GM23338 (cell line): ENCODE measurements around the gene ADAMTS17. TPM values are rescaled to one million over a fixed set of nuclear protein-coding genes. Genes with fewer than 3 reads are reported as not detected.

Source experiments
- ATAC-seq: fragments of 200-7000 bp; cut with Tn5 transposase; 3 replicates; pipeline ENCODE4 v1.9.1; 2020
- DNase-seq: peaks from one replicate; pipeline ENCODE4 v3.0.0-alpha.2; 2015; ENCODE audit warnings: low spot score
- H2AFZ ChIP-seq: fragments of 200-600 bp; sonication (generic); 2 replicates; pipeline ENCODE4 v1.8.0; 2016; ENCODE audit warnings: antibody characterized with exemption, mild to moderate bottlenecking, moderate library complexity
- H3F3A ChIP-seq: fragments of 200-600 bp; sonication (generic); replicated peaks from 2 replicates; pipeline ENCODE4 v1.8.0; 2017; ENCODE audit warnings: antibody characterized with exemption, mixed run types, low read depth
- H3K27ac ChIP-seq: fragments of 200-600 bp; sonication (generic); 2 replicates; pipeline ENCODE4 v1.6.1; 2016; ENCODE audit warnings: low read depth
- H3K27me3 ChIP-seq: fragments of 200-600 bp; sonication (generic); 2 replicates; pipeline ENCODE4 v1.8.0; 2016; ENCODE audit warnings: mild to moderate bottlenecking, mixed run types, moderate library complexity; ENCODE audit not compliant: insufficient read depth
- H3K36me3 ChIP-seq: fragments of 200-600 bp; sonication (generic); 2 replicates; pipeline ENCODE4 v1.8.0; 2016; ENCODE audit warnings: mild to moderate bottlenecking; ENCODE audit not compliant: insufficient read depth
- H3K4me1 ChIP-seq: fragments of 200-600 bp; sonication (generic); 2 replicates; pipeline ENCODE4 v1.8.0; 2016; ENCODE audit warnings: mild to moderate bottlenecking, moderate library complexity; ENCODE audit not compliant: insufficient read depth
- H3K4me2 ChIP-seq: fragments of 200-600 bp; sonication (generic); 2 replicates; pipeline ENCODE4 v1.7.1; 2017; ENCODE audit warnings: mixed run types
- H3K4me3 ChIP-seq: fragments of 200-600 bp; sonication (generic); 2 replicates; pipeline ENCODE4 v1.6.1; 2016; ENCODE audit warnings: mixed run types
- H3K79me2 ChIP-seq: fragments of 200-600 bp; sonication (generic); replicated peaks from 2 replicates; pipeline ENCODE4 v1.8.0; 2017; ENCODE audit warnings: mild to moderate bottlenecking; ENCODE audit not compliant: insufficient read depth
- H3K9me2 ChIP-seq: fragments of 200-600 bp; sonication (generic); 2 replicates; pipeline ENCODE4 v1.8.0; 2017; ENCODE audit not compliant: insufficient read depth
- H4K20me1 ChIP-seq: fragments of 200-600 bp; sonication (generic); replicated peaks from 2 replicates; pipeline ENCODE4 v1.8.0; 2017; ENCODE audit warnings: mild to moderate bottlenecking; ENCODE audit not compliant: insufficient read depth
- H3K27ac Mint-ChIP-seq: 2 replicates; pipeline ENCODE4 v1.8.0; 2020; ENCODE audit warnings: inconsistent platforms, mild to moderate bottlenecking, moderate library complexity, mixed read lengths
- H3K27me3 Mint-ChIP-seq: 3 replicates; pipeline ENCODE4 v1.8.0; 2022; ENCODE audit warnings: low read depth, mild to moderate bottlenecking, moderate library complexity, mixed read lengths, inconsistent platforms; ENCODE audit not compliant: insufficient read depth, poor library complexity
- H3K36me3 Mint-ChIP-seq: 3 replicates; pipeline ENCODE4 v1.8.0; 2021; ENCODE audit warnings: low read depth, mild to moderate bottlenecking, inconsistent platforms, moderate library complexity, mixed read lengths
- H3K4me1 Mint-ChIP-seq: 3 replicates; pipeline ENCODE4 v1.8.0; 2020; ENCODE audit warnings: mild to moderate bottlenecking, inconsistent platforms, mixed read lengths
- H3K4me3 Mint-ChIP-seq: 3 replicates; pipeline ENCODE4 v1.8.0; 2021; ENCODE audit warnings: moderate library complexity, mild to moderate bottlenecking, inconsistent platforms, mixed read lengths
- H3K9me3 Mint-ChIP-seq: 3 replicates; pipeline ENCODE4 v1.8.0; 2020; ENCODE audit warnings: moderate library complexity, mild to moderate bottlenecking, inconsistent platforms, mixed read lengths
- CREB1 ChIP-seq: fragments of 250-450 bp; sonication (Bioruptor Pico); IDR thresholded peaks from 2 replicates; pipeline ENCODE4 v1.5.0; 2020; ENCODE audit warnings: low read depth, mild to moderate bottlenecking, moderate library complexity
- ETS1 ChIP-seq: IDR thresholded peaks from 2 replicates; pipeline ENCODE4 v1.6.1; 2016; ENCODE audit warnings: antibody characterized with exemption
- EZH2 ChIP-seq: fragments of 200-600 bp; sonication (generic); IDR thresholded peaks from one replicate; pipeline ENCODE4 v1.8.0; 2017; ENCODE audit warnings: antibody characterized with exemption, mild to moderate bottlenecking, low read depth; ENCODE audit not compliant: unreplicated experiment
- EZH2phosphoT487 ChIP-seq: fragments of 200-600 bp; sonication (generic); IDR thresholded peaks from one replicate; pipeline ENCODE4 v1.8.1; 2018; ENCODE audit warnings: antibody characterized with exemption; ENCODE audit not compliant: unreplicated experiment
- JUNB ChIP-seq: IDR thresholded peaks from one replicate; pipeline ENCODE4 v1.6.1; 2016; ENCODE audit warnings: antibody characterized with exemption; ENCODE audit not compliant: unreplicated experiment
- NANOG ChIP-seq: IDR thresholded peaks from 2 replicates; pipeline ENCODE4 v1.6.1; 2016; ENCODE audit warnings: antibody characterized with exemption, borderline replicate concordance
- POLR2AphosphoS5 ChIP-seq: IDR thresholded peaks from 2 replicates; pipeline ENCODE4 v1.6.1; 2016; ENCODE audit warnings: antibody characterized with exemption, low read depth
- ZNF114 ChIP-seq: fragments of 250-450 bp; sonication (Bioruptor Pico); IDR thresholded peaks from 2 replicates; pipeline ENCODE4 v1.5.0; 2020; ENCODE audit warnings: mild to moderate bottlenecking, moderate library complexity
- ZNF331 ChIP-seq: fragments of 250-450 bp; sonication (Bioruptor Pico); IDR thresholded peaks from 2 replicates; pipeline ENCODE4 v1.5.0; 2020; ENCODE audit warnings: low read depth, mild to moderate bottlenecking, moderate library complexity
- polyA plus RNA-seq: library from polyadenylated mRNA; unstranded; fragments of >200 nt; fragmentation: Nextera tagmentation; extraction: Ambion mirVana; gene quantifications from 2 replicates; pipeline ENCODE4 v1.2.1, GENCODE V29; 2016
- total RNA-seq: library from RNA; depleted of rRNA; stranded (reverse); fragments of >200 nt; shearing (Covaris generic); gene quantifications from 2 replicates; pipeline ENCODE4 v1.2.3, GENCODE V29; 2014
- TF ChIP-seq, protein P1 (sequence below): IDR thresholded peaks from one replicate; pipeline ENCODE4 v1.6.1; 2018; ENCODE audit warnings: antibody characterized with exemption; ENCODE audit not compliant: unreplicated experiment
- TF ChIP-seq, protein P2 (sequence below), 2 experiments: fragments of 200-600 bp in 1 of 2; sonication (generic) in 1 of 2; conservative IDR thresholded peaks; 2 replicates each; pipeline versions ENCODE4 v1.5.1 to v1.6.1; 2016 to 2017; ENCODE audit warnings: antibody characterized with exemption in 2 of 2, low read depth in 2 of 2, mild to moderate bottlenecking in 2 of 2, moderate library complexity in 1 of 2

ADAMTS17 gene
- total and polyA plus RNA-seq, 2 experiments from 2014 or later = 0.60 to 3.8 TPM

DNA sequence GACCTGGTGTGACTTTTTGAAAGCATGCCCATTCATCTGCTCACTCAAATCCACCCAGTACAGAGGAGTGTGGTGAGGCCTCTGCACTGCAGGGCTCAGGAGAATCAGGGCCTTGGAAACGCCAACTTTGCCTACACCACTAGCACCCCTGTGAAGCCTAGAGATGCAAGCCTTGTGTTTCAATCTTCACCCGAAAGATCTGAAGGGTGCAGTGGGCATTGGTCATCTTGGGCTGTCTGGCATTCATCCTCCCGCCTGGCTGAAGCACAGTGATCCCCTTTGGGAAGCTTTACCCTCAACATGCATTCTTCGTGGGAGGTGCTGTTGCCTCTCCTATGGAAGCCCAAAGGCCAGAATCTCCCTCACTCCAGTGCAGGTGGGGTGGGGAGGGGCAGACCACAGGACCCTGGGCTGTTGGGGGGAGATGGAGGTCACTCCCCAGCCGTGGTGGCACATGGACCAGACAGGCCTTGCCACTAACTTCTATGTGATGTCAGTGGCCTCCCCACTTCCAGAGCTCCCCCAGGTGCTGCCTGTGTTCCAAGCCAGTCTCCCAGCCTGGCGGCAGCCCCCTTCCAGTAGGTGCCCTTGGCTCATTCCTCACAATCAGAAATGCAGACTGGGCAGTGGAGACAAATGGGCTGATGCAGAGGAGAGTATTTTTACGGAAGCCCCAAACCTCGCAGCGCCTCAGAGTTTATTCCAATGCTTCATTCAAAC is 92.5 kb downstream of the ADAMTS17 start:
- peaks cover 12% of the 10 kb centered on the region for H3K27me3 Mint-ChIP-seq
- TF ChIP-seq CREB1 (CRISPR knock-in tag) (no peak), ETS1 (no peak), ZNF114 (no peak), JUNB (no peak)
- TF ChIP-seq, protein P1, sequence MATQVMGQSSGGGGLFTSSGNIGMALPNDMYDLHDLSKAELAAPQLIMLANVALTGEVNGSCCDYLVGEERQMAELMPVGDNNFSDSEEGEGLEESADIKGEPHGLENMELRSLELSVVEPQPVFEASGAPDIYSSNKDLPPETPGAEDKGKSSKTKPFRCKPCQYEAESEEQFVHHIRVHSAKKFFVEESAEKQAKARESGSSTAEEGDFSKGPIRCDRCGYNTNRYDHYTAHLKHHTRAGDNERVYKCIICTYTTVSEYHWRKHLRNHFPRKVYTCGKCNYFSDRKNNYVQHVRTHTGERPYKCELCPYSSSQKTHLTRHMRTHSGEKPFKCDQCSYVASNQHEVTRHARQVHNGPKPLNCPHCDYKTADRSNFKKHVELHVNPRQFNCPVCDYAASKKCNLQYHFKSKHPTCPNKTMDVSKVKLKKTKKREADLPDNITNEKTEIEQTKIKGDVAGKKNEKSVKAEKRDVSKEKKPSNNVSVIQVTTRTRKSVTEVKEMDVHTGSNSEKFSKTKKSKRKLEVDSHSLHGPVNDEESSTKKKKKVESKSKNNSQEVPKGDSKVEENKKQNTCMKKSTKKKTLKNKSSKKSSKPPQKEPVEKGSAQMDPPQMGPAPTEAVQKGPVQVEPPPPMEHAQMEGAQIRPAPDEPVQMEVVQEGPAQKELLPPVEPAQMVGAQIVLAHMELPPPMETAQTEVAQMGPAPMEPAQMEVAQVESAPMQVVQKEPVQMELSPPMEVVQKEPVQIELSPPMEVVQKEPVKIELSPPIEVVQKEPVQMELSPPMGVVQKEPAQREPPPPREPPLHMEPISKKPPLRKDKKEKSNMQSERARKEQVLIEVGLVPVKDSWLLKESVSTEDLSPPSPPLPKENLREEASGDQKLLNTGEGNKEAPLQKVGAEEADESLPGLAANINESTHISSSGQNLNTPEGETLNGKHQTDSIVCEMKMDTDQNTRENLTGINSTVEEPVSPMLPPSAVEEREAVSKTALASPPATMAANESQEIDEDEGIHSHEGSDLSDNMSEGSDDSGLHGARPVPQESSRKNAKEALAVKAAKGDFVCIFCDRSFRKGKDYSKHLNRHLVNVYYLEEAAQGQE = no peak
- H4K20me1 ChIP-seq = no peaks in the 10 kb centered on the region
- no peaks in the 10 kb centered on the region for H3K9me3 Mint-ChIP-seq
- H3K4me2 ChIP-seq = no peak overlapping the region
- no peaks in the 10 kb centered on the region for H3K79me2 ChIP-seq
- DNase-seq (no peak), ATAC-seq (no peak)
- no peaks in the 10 kb centered on the region for H3K4me1 ChIP-seq
- H3K4me3 Mint-ChIP-seq = no peak overlapping the region
- H3F3A ChIP-seq = no peaks in the 10 kb centered on the region
- no peaks in the 10 kb centered on the region for H3K36me3 ChIP-seq
- 0 out of 2 replicates have a peak, but pooled peaks cover 4% of the 10 kb centered on the region for H3K9me2 ChIP-seq
- H2AFZ ChIP-seq = no peak overlapping the region
- H3K27me3 ChIP-seq = no peaks in the 10 kb centered on the region
- peaks cover 10% of the 10 kb centered on the region for H3K4me1 Mint-ChIP-seq
- no peak overlapping the region for H3K27ac Mint-ChIP-seq
- no peak overlapping the region for H3K27ac ChIP-seq
- no peak overlapping the region for H3K4me3 ChIP-seq
- H3K36me3 Mint-ChIP-seq = no peaks in the 10 kb centered on the region; the same call in 2 of the 3 replicates

- Histone ChIP-seq H3K27ac (no peak overlapping the region), H3K4me3 (no peak overlapping the region), H3K9me2 (0 out of 2 replicates have a peak, but pooled peaks cover 4% of the 10 kb centered on the region), H3K79me2 (no peaks in the 10 kb centered on the region), H3K4me2 (no peak overlapping the region), H3K36me3 (no peaks in the 10 kb centered on the region), H4K20me1 (no peaks in the 10 kb centered on the region), H3F3A (no peaks in the 10 kb centered on the region), H2AFZ (no peak overlapping the region), H3K27me3 (no peaks in the 10 kb centered on the region), H3K4me1 (no peaks in the 10 kb centered on the region)
- H3K36me3 Mint-ChIP-seq = no peaks in the 10 kb centered on the region; the same call in 2 of the 3 replicates
- DNase-seq (no peak), ATAC-seq (no peak)
- no peak overlapping the region for H3K27ac Mint-ChIP-seq
- peaks cover 10% of the 10 kb centered on the region for H3K4me1 Mint-ChIP-seq
- no peak overlapping the region for H3K4me3 Mint-ChIP-seq
- H3K27me3 Mint-ChIP-seq = peaks cover 12% of the 10 kb centered on the region
- H3K9me3 Mint-ChIP-seq = no peaks in the 10 kb centered on the region
- no peak for TF ChIP-seq POLR2AphosphoS5
- no peak for TF ChIP-seq CREB1 (CRISPR knock-in tag)
- TF ChIP-seq EZH2 = no peak
- TF ChIP-seq ETS1 = no peak
- TF ChIP-seq, protein P1 = no peak
- no peak for TF ChIP-seq ZNF114
- TF ChIP-seq ZNF331 (CRISPR knock-in tag) = no peak
- TF ChIP-seq, protein P2, sequence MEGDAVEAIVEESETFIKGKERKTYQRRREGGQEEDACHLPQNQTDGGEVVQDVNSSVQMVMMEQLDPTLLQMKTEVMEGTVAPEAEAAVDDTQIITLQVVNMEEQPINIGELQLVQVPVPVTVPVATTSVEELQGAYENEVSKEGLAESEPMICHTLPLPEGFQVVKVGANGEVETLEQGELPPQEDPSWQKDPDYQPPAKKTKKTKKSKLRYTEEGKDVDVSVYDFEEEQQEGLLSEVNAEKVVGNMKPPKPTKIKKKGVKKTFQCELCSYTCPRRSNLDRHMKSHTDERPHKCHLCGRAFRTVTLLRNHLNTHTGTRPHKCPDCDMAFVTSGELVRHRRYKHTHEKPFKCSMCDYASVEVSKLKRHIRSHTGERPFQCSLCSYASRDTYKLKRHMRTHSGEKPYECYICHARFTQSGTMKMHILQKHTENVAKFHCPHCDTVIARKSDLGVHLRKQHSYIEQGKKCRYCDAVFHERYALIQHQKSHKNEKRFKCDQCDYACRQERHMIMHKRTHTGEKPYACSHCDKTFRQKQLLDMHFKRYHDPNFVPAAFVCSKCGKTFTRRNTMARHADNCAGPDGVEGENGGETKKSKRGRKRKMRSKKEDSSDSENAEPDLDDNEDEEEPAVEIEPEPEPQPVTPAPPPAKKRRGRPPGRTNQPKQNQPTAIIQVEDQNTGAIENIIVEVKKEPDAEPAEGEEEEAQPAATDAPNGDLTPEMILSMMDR (conservative IDR thresholded peaks at IDR 0.05; ENCODE audit: low read depth in 2 of 2) = no peak
- no peak for TF ChIP-seq NANOG
- TF ChIP-seq JUNB = no peak
- TF ChIP-seq EZH2phosphoT487 = no peak
Observed at GRCh38 chr15:100248236-100248635, 93.5 kb downstream of the ADAMTS17 start.
